Heart left ventricle (tissue), 16 donors: ENCODE measurements around the gene ITGB3. TPM values are rescaled to one million over a fixed set of nuclear protein-coding genes. Genes with fewer than 3 reads are reported as not detected.

ENCODE experiments used
- ATAC-seq, 4 donors: fragments of 200-7000 bp; cut with Tn5 transposase; one replicate each; pipeline ENCODE4 v1.9.1; 2020 to 2022; ENCODE audit warnings: moderate library complexity in 4 of 4, mild to moderate bottlenecking in 3 of 4, moderate number of reproducible peaks in 1 of 4
- DNase-seq, 5 donors: peaks; one replicate each; pipeline ENCODE4 v3.0.0-alpha.2; 2020
- H3K27ac ChIP-seq, 12 donors: fragments of 200-600 bp; sonication (generic) in 4 of 12; one replicate each; pipeline versions ENCODE4 v1.5.0 to v1.8.0; 2016 to 2022; ENCODE audit warnings: mild to moderate bottlenecking in 2 of 12
- H3K27me3 ChIP-seq, 9 donors: fragments of 200-600 bp; sonication (generic) in 2 of 9; one replicate each; pipeline versions ENCODE4 v1.5.1 to v1.8.0; 2016 to 2022; ENCODE audit warnings: mild to moderate bottlenecking in 3 of 9
- H3K36me3 ChIP-seq, 9 donors: fragments of 200-600 bp; sonication (generic) in 2 of 9; one replicate each; pipeline versions ENCODE4 v1.5.0 to v1.8.0; 2018 to 2022; ENCODE audit warnings: mild to moderate bottlenecking in 2 of 9
- H3K4me1 ChIP-seq, 12 donors: fragments of 200-600 bp; sonication (generic) in 4 of 12; one replicate each; pipeline versions ENCODE4 v1.5.0 to v1.8.0; 2016 to 2022; ENCODE audit warnings: mild to moderate bottlenecking in 3 of 12
- H3K4me3 ChIP-seq, 12 donors: fragments of 200-600 bp; sonication (generic) in 4 of 12; one replicate each; pipeline versions ENCODE4 v1.5.0 to v1.8.0; 2017 to 2022; ENCODE audit warnings: mild to moderate bottlenecking in 9 of 12, moderate library complexity in 4 of 12
- H3K9me3 ChIP-seq, 12 donors: fragments of 200-600 bp; sonication (generic) in 4 of 12; one replicate each; pipeline versions ENCODE4 v1.5.0 to v1.8.0; 2016 to 2022; ENCODE audit warnings: mild to moderate bottlenecking in 1 of 12
- CTCF ChIP-seq, 12 donors: fragments of 200-600 bp; sonication (generic) in 4 of 12; IDR thresholded peaks; one replicate each; pipeline versions ENCODE4 v1.5.0 to v1.8.0; 2018 to 2022; ENCODE audit warnings: antibody characterized with exemption in 12 of 12, mild to moderate bottlenecking in 5 of 12
- POLR2A ChIP-seq, 2 donors: fragments of 450-650 bp; IDR thresholded peaks; one replicate each; pipeline ENCODE4 v1.6.1; 2017; ENCODE audit warnings: antibody characterized with exemption in 2 of 2, mild to moderate bottlenecking in 2 of 2, moderate library complexity in 2 of 2
- WGBS, 4 donors: extraction: QIAGEN DNeasy Blood & Tissue Kit in 2 of 4; methylation state at CpG; one replicate each; pipeline versions ENCODE4 v1.1.5 to v1.1.7; 2013 to 2018; 5-methylcytosine and 5-hydroxymethylcytosine counted together
- intact Hi-C, 10 donors: fragments of 100-400 bp; cut with DNase I; formaldehyde crosslinking; loops; one replicate each; pipeline versions ENCODE4 v1.11.1 to v1.14.2; 2022
- polyA plus RNA-seq, 2 donors: library from polyadenylated mRNA; stranded (reverse); fragments of 200-250 nt; gene quantifications; one replicate each; pipeline ENCODE4 v1.2.3, GENCODE V29; 2013
- total RNA-seq, 9 donors: library from RNA; depleted of rRNA in 2 of 9; stranded (reverse); fragments of >200 nt in 2 of 9; fragmentation: NEBNext Ultra II Directional in 3 of 9; extraction: Animal tissue kit (Norgen Biotek cat#: 25700) in 3 of 9; gene quantifications; one replicate each; pipeline versions ENCODE4 v1.1.0 to v1.2.4, GENCODE V29; 2016 to 2023
- donor health status: ischemic (EF 13 %, LVEDD 7.1; RV severe dilation, severe dysfunction).
- donor health status: healthy with polysubstance abuse.
- donor health status: DM: no; HTN: yes; CAD: no.
- donor health status: DM: no; HTN: no; CAD: no.
- donor health status: ischemic (EF 25% LVEDD 6.9; RV normal size, moderate dysfunction).
- donor health status: ischemic (EF 25% LVEDD 5.7; RV mildly dilated, moderate dysfunction).
- donor health status: healthy.
- donor health status: DM: yes; HTN: yes; CAD: no.
- donor health status: ischemic (EF 35%, LVEDD 5.7; RV mildly dilated, moderate dysfunction).
- donor health status: nonischemic (EF 11% LVEDD 7.7; RV severe dilation, severe dysfunction).
- donor health status: DM: yes; HTN: yes; CAD: no.
- donor health status: PGD.
- donor health status: ischemic (EF 29% LVEDD 5.4; RV normal size, mild dysfunction).
- donor health status: nonischemic (EF 23%, LVEDD 6.1; RV moderate dilation, normal function).

The ITGB3 gene
- total and polyA plus RNA-seq, 11 donors, result 1.3 to 14.8 (median 4.8) TPM

- H3K36me3 ChIP-seq, result no peaks in the 10 kb centered on the region
- peak overlapping the region in 7 of 12 donors; percentile 0 to 23 (median 7) for H3K4me3 ChIP-seq
- H3K27me3 ChIP-seq, result no peaks in the 10 kb centered on the region
- ATAC-seq (peak; percentile 49 to 82 (median 60)), DNase-seq (peak in 4 of 5 donors; percentile 56 to 71 (median 56))
- peaks cover 0 to 55% (median 38%) of the 10 kb centered on the region in 12 donors for H3K4me1 ChIP-seq
- TF ChIP-seq CTCF (IDR thresholded peaks at IDR 0.05) (no peak), POLR2A (IDR thresholded peaks at IDR 0.05) (no peak)
- intact Hi-C loops, result no loop called here
- no peaks in the 10 kb centered on the region for H3K9me3 ChIP-seq
- 31 to 35% (median 34%) methylated on average over 9 of the region's 9 CpGs for WGBS, 4 donors
- H3K27ac ChIP-seq, result peak overlapping the region; percentile 41 to 88 (median 72)
Observed at GRCh38 chr17:47205419-47205963, 48.1 kb upstream of the ITGB3 start.

GRCh38 chr17:47207143-47208067, 46.2 kb upstream of the ITGB3 start:
- TF ChIP-seq POLR2A (IDR thresholded peaks at IDR 0.05) (no peak), CTCF (IDR thresholded peaks at IDR 0.05) (no peak)
- Histone ChIP-seq H3K27ac (peak overlapping the region in 1 of 12 donors; percentile 88), H3K4me3 (no peak overlapping the region), H3K4me1 (peaks cover 0 to 51% (median 39%) of the 10 kb centered on the region in 12 donors), H3K27me3 (no peaks in the 10 kb centered on the region), H3K9me3 (no peaks in the 10 kb centered on the region), H3K36me3 (no peaks in the 10 kb centered on the region)
- ATAC-seq (no peak), DNase-seq (no peak)
- intact Hi-C loops, result no loop called here
- 80 to 87% (median 85%) methylated on average over 8 of the region's 8 CpGs for WGBS, 4 donors

- no peak for TF ChIP-seq CTCF (IDR thresholded peaks at IDR 0.05)
- no peak for TF ChIP-seq POLR2A (IDR thresholded peaks at IDR 0.05)
- DNase-seq, result no peak
- H3K4me1 ChIP-seq, result peaks cover 0 to 46% (median 33%) of the 10 kb centered on the region in 12 donors
- H3K36me3 ChIP-seq, result no peaks in the 10 kb centered on the region
- no peak for ATAC-seq
- no peaks in the 10 kb centered on the region for H3K9me3 ChIP-seq
- no peaks in the 10 kb centered on the region for H3K27me3 ChIP-seq
- H3K27ac ChIP-seq, result peak within 1 kb of the TSS in 4 of 12 donors; percentile 6 to 44 (median 18)
- WGBS, 4 donors, result 45 to 65% (median 50%) methylated on average over 6 of the region's 6 CpGs
- intact Hi-C loops, result no loop called here
- peak within 1 kb of the TSS in 1 of 12 donors; percentile 10 for H3K4me3 ChIP-seq
Observed at GRCh38 chr17:47208744-47209488, 44.7 kb upstream of the ITGB3 start, which contains the start of gene MYL4. Gene MYL4 (plus strand): TSS chr17:47209348. CDS start chr17:47209423, 75 bp downstream.
